Measurements from ENCODE around the gene HSD17B2.
"Not testable (repeated sequence)": the region's sequence is repeated elsewhere in the genome, so short reads cannot be mapped to it uniquely, and the experiment has no call there.

HSD17B2 gene

DNA sequence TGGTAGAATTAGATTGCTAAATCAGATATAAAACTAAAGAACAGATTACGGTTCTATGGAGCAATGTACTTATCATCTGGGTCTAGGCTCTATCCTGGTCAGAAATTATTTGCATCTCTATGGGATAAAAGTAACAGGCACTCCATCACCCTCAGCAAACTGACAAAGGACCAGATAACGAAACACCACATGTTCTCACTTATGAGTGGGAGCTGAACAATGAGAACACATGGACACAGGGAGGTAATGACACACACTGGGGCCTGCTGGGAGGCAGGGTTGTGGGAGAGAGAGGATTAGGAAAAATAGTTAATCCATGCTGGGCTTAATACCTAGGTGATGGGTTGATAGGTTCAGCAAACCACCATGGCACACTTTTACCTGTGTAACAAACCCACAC, 73.0 kb downstream of the HSD17B2 start:
- no peak for DNase-seq (ENCODE audit: low read depth in 1 of 2, low spot score in 1 of 2)
- no peak for TF ChIP-seq JUND (IDR thresholded peaks at IDR 0.05; ENCODE audit: low read depth)
- in situ Hi-C loops (cut with HindIII; ENCODE audit: low pct_unique_long_range_greater_than_20kb, low sequenced_read_pairs): no loop called here

DNA sequence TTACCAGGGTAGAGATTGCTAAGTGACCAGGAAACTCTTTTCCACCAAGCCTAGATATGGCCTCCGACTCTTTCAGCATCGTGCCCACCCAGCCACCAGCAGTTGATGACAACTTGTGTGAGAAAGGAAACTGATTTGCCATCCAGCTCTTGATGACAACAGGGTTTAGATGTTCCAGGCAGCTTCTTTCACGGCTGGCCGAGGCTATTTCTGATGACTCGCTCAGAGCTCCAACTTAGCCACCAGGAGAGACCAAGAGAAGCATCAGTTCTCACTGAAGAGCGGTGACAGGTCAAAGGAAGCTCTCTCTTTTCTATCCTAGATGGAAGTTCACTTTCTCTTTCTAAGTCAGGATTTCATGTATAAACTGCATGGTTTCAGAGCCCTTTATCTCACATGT, 73.7 kb downstream of the HSD17B2 start:
- DNase-seq (ENCODE audit: low read depth in 1 of 2, low spot score in 1 of 2): no peak
- in situ Hi-C loops (cut with HindIII; ENCODE audit: low pct_unique_long_range_greater_than_20kb, low sequenced_read_pairs): no loop called here
- TF ChIP-seq JUND (IDR thresholded peaks at IDR 0.05; ENCODE audit: low read depth): no peak

DNA sequence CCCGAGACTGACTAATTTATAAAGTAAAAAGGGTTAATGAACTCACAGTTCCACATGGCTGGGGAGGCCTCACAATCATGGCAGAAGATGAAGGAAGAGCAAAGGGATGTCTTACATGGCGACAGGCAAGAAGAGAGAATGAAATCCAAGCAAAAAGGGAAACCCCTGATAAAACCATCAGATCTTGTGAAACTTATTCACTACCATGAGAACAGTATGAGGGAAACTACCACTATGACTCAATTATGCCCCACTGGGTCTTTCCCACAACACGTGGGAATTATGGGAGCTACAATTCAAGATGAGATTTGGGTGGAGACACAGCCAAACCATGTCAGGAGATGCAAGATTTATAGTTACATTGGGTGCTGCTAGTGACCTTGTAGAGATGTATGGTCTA, 74.2 kb downstream of the HSD17B2 start:
- DNase-seq (ENCODE audit: low read depth in 1 of 2, low spot score in 1 of 2); in situ Hi-C loops (cut with HindIII; ENCODE audit: low pct_unique_long_range_greater_than_20kb, low sequenced_read_pairs): not testable (repeated sequence)

DNA sequence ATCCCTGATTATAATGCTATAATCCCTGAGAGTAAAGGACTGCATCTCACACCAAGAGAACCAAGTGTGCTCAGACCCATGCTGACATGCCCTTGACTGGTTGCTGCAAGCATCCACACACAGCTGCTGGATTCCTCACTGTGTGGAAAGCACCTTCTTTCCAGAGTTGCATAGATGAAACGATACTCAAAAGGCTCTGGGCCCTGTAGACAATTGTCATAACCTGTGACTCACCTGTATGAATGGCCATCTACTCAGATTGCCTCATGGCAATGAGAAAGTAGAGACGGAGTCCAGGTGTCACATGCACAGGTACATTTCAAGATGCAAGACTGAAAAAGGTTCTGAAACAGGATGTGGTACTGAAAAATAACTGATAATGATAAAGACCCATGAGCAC, 76.9 kb downstream of the HSD17B2 start:
- in situ Hi-C loops (cut with HindIII; ENCODE audit: low pct_unique_long_range_greater_than_20kb, low sequenced_read_pairs): no loop called here
- DNase-seq (ENCODE audit: low read depth in 1 of 2, low spot score in 1 of 2): peak in 1 of 2 experiments; percentile 80
- no peak for TF ChIP-seq JUND (IDR thresholded peaks at IDR 0.05; ENCODE audit: low read depth)

DNA sequence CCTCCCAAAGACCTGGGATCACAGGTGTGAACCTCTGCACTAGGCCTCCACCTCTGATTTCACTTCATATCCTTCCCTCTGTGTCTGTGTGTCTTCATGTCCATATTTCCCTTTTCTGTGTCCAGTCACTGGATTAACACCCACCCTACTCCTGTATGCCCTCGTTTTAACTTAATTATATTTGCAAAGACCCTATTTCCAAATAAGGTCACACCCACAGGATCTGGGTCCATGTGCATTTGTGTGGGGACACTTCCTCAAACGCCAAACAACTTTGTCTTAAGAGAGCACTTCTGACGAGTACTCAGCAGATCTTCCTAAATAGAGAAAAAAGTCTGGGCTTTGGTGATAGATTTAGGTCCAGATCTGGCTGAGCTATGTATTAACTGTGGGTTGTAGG, 78.7 kb downstream of the HSD17B2 start:
- DNase-seq (ENCODE audit: low read depth in 1 of 2, low spot score in 1 of 2): no peak
- in situ Hi-C loops (cut with HindIII; ENCODE audit: low pct_unique_long_range_greater_than_20kb, low sequenced_read_pairs): no loop called here
- no peak for TF ChIP-seq JUND (IDR thresholded peaks at IDR 0.05; ENCODE audit: low read depth)

DNA sequence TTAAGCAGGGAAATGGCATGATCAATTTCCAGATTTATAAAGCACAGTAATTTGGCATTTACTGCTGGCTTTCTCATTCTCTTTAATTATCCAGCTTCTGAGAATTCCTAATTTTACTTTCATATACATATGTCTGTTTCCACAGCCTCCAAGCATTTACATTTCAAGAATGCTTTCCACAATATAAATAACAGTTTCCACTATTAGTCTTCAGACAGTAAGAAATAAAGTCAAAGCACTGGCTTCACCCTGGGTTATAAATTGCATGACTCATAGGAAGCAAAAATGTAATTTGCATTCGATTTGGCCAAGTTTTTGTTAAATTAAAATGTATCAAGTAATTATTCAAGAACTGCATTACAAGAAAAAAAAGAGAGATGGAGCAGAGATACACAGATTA, 81.5 kb downstream of the HSD17B2 start:
- in situ Hi-C loops (cut with HindIII; ENCODE audit: low pct_unique_long_range_greater_than_20kb, low sequenced_read_pairs): no loop called here
- no peak for TF ChIP-seq JUND (IDR thresholded peaks at IDR 0.05; ENCODE audit: low read depth)
- DNase-seq (ENCODE audit: low read depth in 1 of 2, low spot score in 1 of 2): no peak

DNA sequence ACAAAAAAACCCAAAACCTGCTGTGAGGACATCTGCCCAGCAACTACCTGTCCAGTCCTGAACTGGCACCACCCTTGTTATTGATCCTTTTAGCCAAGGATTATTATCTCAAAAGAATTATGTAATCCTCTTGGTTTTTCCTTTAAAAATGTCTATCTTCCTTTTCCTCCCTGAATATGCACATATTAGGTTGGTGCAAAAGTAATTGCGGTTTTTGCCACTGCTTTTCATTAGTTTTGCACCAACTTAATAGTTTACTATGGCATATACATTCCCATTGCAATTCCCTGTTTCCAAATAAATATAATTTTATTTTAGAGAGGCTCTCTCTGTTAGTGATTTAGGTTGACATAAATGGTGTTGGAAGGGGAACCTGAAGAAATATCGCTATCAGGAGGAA, 83.7 kb downstream of the HSD17B2 start:
- in situ Hi-C loops (cut with HindIII; ENCODE audit: low pct_unique_long_range_greater_than_20kb, low sequenced_read_pairs): no loop called here
- DNase-seq (ENCODE audit: low read depth in 1 of 2, low spot score in 1 of 2): no peak
- no peak for TF ChIP-seq JUND (IDR thresholded peaks at IDR 0.05; ENCODE audit: low read depth)

DNA sequence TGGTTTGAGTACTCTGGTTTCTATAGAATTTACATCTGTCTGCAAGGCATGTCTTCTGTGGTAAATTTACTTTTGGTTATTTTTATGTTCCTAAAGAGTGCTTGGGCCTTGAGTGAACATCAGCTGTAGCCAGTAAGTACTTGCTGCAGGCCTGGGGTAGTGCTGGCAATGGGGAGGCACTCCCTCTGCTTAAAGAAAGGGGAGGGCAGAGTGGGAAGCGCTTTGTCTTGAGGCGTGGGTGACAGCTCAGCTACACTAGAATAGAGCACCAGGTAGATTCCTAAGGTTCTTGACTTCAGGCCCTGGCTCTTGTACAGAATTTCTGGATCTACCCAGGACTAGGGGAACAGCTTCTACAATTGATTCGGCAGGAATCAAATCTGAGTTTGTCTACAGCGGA, 84.4 kb downstream of the HSD17B2 start:
- in situ Hi-C loops (cut with HindIII; ENCODE audit: low pct_unique_long_range_greater_than_20kb, low sequenced_read_pairs): no loop called here
- TF ChIP-seq JUND (IDR thresholded peaks at IDR 0.05; ENCODE audit: low read depth): no peak
- no peak for DNase-seq (ENCODE audit: low read depth in 1 of 2, low spot score in 1 of 2)

DNA sequence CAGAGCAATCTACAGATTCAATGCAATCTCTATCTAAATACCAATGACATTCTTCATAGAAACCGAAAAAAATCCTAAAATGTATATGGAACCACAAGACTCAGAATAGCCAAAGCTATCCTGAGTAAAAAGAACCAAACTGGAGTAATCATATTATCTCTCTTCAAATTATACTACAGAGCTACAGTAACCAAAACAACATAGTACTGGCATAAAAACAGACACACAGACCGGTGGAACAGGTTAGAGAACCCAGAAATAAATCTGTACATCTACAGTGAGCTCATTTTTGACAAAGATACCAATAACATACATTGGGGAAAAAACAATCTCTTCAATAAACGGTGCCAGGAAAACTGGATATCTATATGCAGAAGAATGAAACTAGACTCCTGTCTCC, 89.6 kb downstream of the HSD17B2 start:
- in situ Hi-C loops (cut with HindIII; ENCODE audit: low pct_unique_long_range_greater_than_20kb, low sequenced_read_pairs): no loop called here

DNA sequence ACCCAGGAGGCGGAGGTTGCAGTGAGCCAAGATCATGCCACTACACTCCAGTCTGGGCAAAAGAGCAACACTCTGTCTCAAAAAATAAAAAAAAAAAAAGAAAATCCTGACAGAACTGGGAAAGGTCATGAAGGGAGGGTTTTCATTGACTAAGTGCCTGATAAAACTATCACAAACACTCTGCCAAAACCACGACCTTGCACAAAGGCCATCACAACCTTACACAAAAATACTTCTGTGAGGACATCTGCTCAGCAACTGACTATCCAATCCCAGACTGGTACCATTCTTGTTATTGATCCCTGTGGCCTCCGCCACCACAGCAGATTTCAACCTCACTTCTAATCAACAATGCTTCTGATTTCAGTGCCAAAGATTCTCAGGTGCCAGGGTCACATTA, 94.8 kb downstream of the HSD17B2 start:
- DNase-seq (ENCODE audit: low read depth in 1 of 2, low spot score in 1 of 2): no peak
- in situ Hi-C loops (cut with HindIII; ENCODE audit: low pct_unique_long_range_greater_than_20kb, low sequenced_read_pairs): no loop called here
- no peak for TF ChIP-seq JUND (IDR thresholded peaks at IDR 0.05; ENCODE audit: low read depth)

More for the DNA sequence above, 89.6 kb downstream of the HSD17B2 start:
- no peak for TF ChIP-seq JUND (IDR thresholded peaks at IDR 0.05; ENCODE audit: low read depth)
- peak in 1 of 2 experiments; percentile 66 for DNase-seq (ENCODE audit: low read depth in 1 of 2, low spot score in 1 of 2)

DNA sequence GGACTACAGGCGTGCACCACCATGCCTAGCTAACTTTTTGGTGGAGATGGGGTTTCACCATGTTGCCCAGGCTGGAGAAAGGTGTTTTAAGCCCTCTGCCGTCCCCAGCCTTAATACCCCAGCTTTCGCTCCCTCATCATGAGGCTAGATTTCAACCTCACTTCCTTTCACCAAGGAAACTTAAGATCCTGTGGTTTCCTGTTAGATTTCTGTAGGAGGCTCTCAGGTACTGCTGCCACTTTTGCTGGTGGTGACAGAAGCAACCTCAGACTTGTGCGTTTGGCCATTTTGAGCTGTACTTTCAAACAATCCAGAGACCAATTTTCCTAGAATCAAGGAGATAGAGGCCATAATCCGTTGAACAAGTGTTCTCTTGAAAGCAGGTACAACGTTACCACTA, 98.7 kb downstream of the HSD17B2 start:
- in situ Hi-C loops (cut with HindIII; ENCODE audit: low pct_unique_long_range_greater_than_20kb, low sequenced_read_pairs): no loop called here
- DNase-seq (ENCODE audit: low read depth in 1 of 2, low spot score in 1 of 2): no peak
- TF ChIP-seq JUND (IDR thresholded peaks at IDR 0.05; ENCODE audit: low read depth): no peak

DNA sequence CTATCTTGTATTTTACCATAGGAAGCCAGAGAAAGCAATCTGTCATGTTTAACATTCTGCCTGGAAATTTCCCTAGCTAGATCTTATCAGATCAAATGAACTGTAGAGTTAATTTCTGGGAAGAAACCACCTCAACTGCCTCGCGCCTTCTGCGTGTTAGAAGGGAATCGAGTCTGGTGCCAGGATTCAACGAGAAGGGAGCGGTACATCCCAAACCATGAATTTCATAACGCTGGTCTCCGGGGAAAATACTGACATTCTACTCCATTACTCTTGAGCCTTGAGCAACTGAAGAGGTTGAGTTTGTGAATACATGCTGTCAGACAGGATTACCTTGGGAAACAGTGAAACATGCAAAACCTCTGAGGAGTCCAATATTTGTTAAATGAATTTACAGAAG, 99.8 kb downstream of the HSD17B2 start:
- TF ChIP-seq JUND (IDR thresholded peaks at IDR 0.05; ENCODE audit: low read depth): no peak
- DNase-seq (ENCODE audit: low read depth in 1 of 2, low spot score in 1 of 2): no peak
- in situ Hi-C loops (cut with HindIII; ENCODE audit: low pct_unique_long_range_greater_than_20kb, low sequenced_read_pairs): no loop called here

DNA sequence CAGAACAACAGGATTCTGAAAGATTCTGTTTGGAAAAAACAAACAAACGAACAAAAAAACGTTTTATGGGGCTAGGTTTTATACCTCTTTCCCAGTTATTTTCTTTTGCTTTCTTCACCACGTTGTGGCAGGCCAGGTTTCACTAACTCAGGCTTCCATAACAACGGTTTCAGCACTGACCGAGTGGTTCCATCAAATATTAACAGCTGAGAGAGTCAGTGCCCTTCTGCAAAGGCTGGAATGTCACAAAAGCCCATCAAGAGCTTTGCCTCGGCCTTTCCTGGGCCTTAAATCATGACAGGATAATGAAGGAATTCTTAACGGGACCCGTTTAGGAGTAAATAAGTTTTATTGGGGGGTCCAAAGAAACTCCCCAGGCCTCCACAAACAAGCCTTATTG, 100.8 kb downstream of the HSD17B2 start:
- no peak for DNase-seq (ENCODE audit: low read depth in 1 of 2, low spot score in 1 of 2)
- TF ChIP-seq JUND (IDR thresholded peaks at IDR 0.05; ENCODE audit: low read depth): no peak
- in situ Hi-C loops (cut with HindIII; ENCODE audit: low pct_unique_long_range_greater_than_20kb, low sequenced_read_pairs): no loop called here

DNA sequence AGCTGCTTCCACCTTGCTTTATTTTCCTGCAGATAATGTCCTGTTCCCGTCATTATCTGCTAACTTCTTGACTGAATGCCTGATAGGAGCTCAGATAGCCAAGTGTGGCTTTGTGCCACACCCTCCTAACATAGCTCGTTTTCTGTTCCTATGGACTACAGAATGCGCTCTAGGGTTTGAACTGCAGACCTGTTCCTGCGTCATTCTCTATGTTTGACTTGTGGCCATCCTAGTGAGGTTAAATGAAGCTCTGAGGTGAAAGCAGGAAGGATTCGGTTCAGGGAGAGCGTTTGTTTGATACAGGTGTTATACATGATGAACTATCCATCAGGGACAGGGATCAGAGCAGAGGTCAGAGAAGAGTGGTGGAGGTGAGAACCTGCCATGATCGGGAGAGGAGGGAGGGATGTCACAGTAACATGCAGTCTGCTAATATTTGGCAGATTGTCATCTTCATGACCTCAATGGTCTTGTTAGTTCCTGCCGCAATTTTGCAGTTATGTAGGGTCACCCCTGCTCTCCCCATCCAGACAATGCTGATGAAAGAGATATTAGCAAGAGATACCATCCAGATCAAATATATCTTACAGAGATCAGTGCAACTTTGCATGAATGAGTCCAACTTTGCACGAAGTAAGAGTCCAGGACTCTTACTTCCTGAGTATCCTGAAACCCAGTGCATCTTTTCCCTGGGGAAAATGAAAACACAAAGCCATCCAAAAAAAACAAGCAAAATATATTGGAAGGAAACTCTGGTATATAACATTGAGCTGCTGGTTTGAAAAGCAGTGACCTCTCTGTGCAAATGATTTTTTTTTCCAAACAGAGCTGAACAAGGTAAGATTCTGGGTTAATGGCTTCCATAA, 102.1 kb downstream of the HSD17B2 start:
- peak in 1 of 2 experiments; percentile 90 for DNase-seq (ENCODE audit: low read depth in 1 of 2, low spot score in 1 of 2)
- TF ChIP-seq JUND (IDR thresholded peaks at IDR 0.05; ENCODE audit: low read depth): peak; percentile 81; the same call in 1 of the 2 replicates
- in situ Hi-C loops (cut with HindIII; ENCODE audit: low pct_unique_long_range_greater_than_20kb, low sequenced_read_pairs): no loop called here
